ENCODE measurements around the gene COL23A1.

DNA sequence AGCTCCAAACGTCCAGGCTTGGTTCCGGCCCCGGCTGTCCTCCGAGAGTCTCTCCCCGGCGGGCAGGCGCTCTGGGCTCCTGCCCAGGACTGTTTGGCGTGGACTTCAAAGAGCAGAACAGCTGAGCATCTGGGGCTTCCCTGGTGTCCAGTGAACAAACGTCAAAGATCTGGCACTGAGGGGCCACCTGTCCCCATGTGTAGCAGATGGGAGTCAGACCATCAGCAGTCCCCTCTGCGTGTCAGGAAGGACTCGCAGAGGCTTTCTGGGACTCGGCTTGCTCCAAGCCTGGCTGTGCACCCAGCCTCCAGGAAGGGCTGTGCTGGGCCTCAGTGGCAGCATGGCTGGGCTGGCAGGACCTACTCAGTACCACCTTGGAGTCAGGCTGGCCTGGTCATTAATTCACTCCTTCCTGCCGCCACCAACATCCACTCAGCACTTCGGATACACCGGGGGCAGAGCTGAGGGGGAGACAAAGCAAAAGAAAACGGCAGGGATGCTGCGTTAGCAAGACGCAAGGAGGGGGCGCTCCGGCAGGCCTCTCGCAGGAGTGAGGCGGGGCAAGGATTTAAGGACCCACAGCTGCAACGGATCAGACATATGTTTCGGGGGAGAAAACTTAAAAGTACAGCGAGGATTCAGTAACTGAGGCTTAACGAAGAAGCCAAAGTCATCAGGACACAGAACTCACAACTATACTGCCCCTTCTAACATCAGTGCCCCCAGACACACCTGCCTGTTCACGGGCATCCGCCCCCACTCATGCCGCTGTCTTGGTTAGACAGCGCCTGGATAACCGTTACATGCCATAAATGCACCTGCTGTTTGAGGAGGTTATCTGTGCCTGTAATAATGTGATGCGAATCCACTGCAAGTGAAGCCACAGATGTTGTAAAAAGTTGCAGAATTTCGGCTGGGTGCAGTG lies 193.1 kb downstream of the COL23A1 start:
- TF ChIP-seq EZH2 (optimal IDR thresholded peaks at IDR 0.05; ENCODE audit: low read depth, low read length) = no peak
- TF ChIP-seq, protein P1, sequence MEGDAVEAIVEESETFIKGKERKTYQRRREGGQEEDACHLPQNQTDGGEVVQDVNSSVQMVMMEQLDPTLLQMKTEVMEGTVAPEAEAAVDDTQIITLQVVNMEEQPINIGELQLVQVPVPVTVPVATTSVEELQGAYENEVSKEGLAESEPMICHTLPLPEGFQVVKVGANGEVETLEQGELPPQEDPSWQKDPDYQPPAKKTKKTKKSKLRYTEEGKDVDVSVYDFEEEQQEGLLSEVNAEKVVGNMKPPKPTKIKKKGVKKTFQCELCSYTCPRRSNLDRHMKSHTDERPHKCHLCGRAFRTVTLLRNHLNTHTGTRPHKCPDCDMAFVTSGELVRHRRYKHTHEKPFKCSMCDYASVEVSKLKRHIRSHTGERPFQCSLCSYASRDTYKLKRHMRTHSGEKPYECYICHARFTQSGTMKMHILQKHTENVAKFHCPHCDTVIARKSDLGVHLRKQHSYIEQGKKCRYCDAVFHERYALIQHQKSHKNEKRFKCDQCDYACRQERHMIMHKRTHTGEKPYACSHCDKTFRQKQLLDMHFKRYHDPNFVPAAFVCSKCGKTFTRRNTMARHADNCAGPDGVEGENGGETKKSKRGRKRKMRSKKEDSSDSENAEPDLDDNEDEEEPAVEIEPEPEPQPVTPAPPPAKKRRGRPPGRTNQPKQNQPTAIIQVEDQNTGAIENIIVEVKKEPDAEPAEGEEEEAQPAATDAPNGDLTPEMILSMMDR (IDR thresholded peaks at IDR 0.05; ENCODE audit: low read length) = no peak
- TF ChIP-seq EZH2phosphoT487 (IDR thresholded peaks at IDR 0.05; ENCODE audit: low read length) = no peak

All from MM.1S (cell line).